Vagina (tissue), 2 donors: ENCODE data around the gene HECTD3. TPM values are rescaled to one million over a fixed set of nuclear protein-coding genes. Genes with fewer than 3 reads are reported as not detected.

Experiments used
- DNase-seq, 2 donors: peaks; one replicate each; pipeline ENCODE4 v3.0.0-alpha.2; 2017; ENCODE audit errors: extremely low spot score in 2 of 2
- H3K27ac ChIP-seq: fragments of 200-600 bp; sonication (generic); one replicate; pipeline ENCODE4 v1.5.1; 2019
- H3K27me3 ChIP-seq: fragments of 200-600 bp; sonication (generic); one replicate; pipeline ENCODE4 v1.5.1; 2019
- H3K36me3 ChIP-seq, 2 donors: fragments of 200-600 bp; sonication (generic); one replicate each; pipeline ENCODE4 v1.5.1; 2017 to 2019
- H3K4me1 ChIP-seq: fragments of 200-600 bp; sonication (generic); one replicate; pipeline ENCODE4 v1.5.1; 2019
- H3K4me3 ChIP-seq, 2 donors: fragments of 200-600 bp; sonication (generic); 1 replicate in 1 of 2; 2 replicates in 1 of 2; pipeline ENCODE4 v1.5.1; 2016 to 2019
- H3K9me3 ChIP-seq: fragments of 200-600 bp; sonication (generic); one replicate; pipeline ENCODE4 v1.5.1; 2019
- POLR2A ChIP-seq, 2 donors: fragments of 450-650 bp; IDR thresholded peaks; one replicate each; pipeline ENCODE4 v1.6.1; 2017; ENCODE audit warnings: antibody characterized with exemption in 2 of 2, mild to moderate bottlenecking in 2 of 2, moderate library complexity in 2 of 2
- POLR2AphosphoS5 ChIP-seq, 2 donors: sonication (generic); formaldehyde crosslinking; IDR thresholded peaks; one replicate each; pipeline ENCODE4 v1.9.0; 2017; ENCODE audit warnings: antibody characterized with exemption in 2 of 2, mild to moderate bottlenecking in 2 of 2, low read depth in 1 of 2; ENCODE audit not compliant: insufficient read depth in 1 of 2
- intact Hi-C: fragments of 100-400 bp; cut with DNase I; formaldehyde crosslinking; loops from one replicate; pipeline ENCODE4 v1.15.1; 2023
- total RNA-seq: library from RNA; depleted of rRNA; stranded (reverse); fragments of >200 nt; gene quantifications from one replicate; pipeline ENCODE4 v1.2.3, GENCODE V29; 2016
- TF ChIP-seq, protein P1 (sequence below), 3 experiments: fragments of 450-650 bp in 2 of 3; fragments of 200-600 bp in 1 of 3; sonication (generic) in 1 of 3; IDR thresholded peaks; one replicate each; pipeline ENCODE4 v1.5.1; 2017 to 2019; ENCODE audit warnings: antibody characterized with exemption in 3 of 3, mild to moderate bottlenecking in 2 of 3, moderate library complexity in 2 of 3

Gene HECTD3
- total RNA-seq = 29.7 TPM

DNA sequence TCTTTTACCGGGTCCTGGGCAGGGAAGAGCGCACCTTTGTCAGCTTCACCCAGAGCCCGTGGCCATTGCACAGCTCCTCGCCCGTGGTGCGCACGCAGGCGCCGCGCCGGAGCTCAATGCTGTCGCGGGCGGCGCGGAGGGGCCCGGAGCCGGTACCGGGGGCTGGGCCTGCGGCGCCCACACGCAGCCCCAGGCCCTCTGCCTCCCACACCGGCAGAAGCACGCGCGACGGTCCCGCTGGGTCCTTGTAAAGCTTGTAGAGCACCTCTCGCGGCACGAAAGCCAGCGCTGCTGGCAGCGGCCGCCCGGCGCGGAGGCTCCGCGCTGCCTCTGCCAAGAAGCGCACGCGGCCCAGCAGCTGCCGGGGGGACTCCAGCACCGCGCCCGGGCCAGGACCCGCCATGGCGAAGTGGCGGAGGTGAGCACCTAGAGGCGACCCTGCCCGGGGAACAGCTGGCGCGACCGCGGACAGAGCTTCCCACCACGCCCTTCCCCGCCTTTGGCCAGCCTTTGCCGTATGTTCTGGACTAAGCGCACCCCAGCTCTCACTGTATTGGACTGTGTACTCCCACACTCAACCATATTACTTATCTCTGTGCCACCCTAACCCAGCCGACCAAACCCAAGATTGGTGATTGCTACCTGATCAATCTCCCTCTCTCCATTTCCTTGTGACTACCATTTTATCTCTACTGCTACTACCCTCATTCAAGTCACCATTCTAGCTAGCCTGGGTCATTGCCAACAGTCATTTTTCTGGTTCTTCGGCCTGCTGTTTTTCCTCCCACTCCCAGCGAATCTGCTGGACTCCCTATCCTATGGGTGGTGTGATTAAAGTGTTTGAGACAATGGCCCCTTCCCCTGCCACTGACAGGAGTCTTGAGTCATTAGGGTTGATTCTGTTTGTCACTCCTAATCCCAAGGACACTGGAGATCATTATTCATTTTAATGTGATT lies at the start of gene HECTD3:
Gene HECTD3 (minus strand): TSS at position 470 of the 957 bp plus-strand sequence. CDS start 67 bp downstream, at position 403.
- intact Hi-C loops = loop anchor here (5.0 to 10.0 kb wide), 2 partner anchors 481 to 554 kb away; partner anchors contain the start of gene TESK2
- H3K4me1 ChIP-seq = peaks cover 46% of the 10 kb centered on the region
- H3K4me3 ChIP-seq = peak within 1 kb of the TSS; percentile 76 to 99
- peaks cover 0 to 35% of the 10 kb centered on the region in 2 donors for H3K36me3 ChIP-seq
- no peaks in the 10 kb centered on the region for H3K27me3 ChIP-seq
- H3K27ac ChIP-seq = peak within 1 kb of the TSS; percentile 73
- TF ChIP-seq, protein P1, sequence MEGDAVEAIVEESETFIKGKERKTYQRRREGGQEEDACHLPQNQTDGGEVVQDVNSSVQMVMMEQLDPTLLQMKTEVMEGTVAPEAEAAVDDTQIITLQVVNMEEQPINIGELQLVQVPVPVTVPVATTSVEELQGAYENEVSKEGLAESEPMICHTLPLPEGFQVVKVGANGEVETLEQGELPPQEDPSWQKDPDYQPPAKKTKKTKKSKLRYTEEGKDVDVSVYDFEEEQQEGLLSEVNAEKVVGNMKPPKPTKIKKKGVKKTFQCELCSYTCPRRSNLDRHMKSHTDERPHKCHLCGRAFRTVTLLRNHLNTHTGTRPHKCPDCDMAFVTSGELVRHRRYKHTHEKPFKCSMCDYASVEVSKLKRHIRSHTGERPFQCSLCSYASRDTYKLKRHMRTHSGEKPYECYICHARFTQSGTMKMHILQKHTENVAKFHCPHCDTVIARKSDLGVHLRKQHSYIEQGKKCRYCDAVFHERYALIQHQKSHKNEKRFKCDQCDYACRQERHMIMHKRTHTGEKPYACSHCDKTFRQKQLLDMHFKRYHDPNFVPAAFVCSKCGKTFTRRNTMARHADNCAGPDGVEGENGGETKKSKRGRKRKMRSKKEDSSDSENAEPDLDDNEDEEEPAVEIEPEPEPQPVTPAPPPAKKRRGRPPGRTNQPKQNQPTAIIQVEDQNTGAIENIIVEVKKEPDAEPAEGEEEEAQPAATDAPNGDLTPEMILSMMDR (IDR thresholded peaks at IDR 0.05) = no peak
- no peak for TF ChIP-seq POLR2A (IDR thresholded peaks at IDR 0.05)
- TF ChIP-seq POLR2AphosphoS5 (IDR thresholded peaks at IDR 0.05; ENCODE audit: insufficient read depth in 1 of 2, low read depth in 1 of 2) = no peak
- no peaks in the 10 kb centered on the region for H3K9me3 ChIP-seq
- no peak for DNase-seq

DNA sequence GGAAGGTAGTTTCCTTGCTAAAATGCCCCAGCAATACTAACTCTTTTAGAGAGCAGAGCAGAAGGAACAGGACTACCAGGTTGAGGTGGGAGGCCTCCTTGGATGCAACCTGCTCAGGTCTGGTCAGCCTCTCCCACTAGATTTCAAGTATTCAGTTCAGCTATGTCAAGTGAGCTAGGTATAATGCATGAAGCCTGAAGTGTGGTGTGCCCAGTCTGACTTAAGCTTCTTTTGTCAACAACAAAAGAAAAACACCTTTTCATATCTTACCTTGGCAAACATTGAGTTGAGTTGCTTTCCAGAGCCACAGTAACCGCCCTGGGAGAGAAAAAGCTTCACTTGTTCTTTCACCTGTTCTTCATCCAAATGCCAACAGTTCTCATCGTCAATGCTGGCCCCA lies 48.7 kb upstream of the HECTD3 start:
- Histone ChIP-seq H3K27me3 (no peaks in the 10 kb centered on the region), H3K4me1 (no peaks in the 10 kb centered on the region), H3K9me3 (no peaks in the 10 kb centered on the region), H3K4me3 (no peak overlapping the region), H3K36me3 (peaks cover 0 to 5% of the 10 kb centered on the region in 2 donors), H3K27ac (no peak overlapping the region)
- TF ChIP-seq, protein P1 (IDR thresholded peaks at IDR 0.05) = no peak
- TF ChIP-seq POLR2AphosphoS5 (IDR thresholded peaks at IDR 0.05; ENCODE audit: insufficient read depth in 1 of 2, low read depth in 1 of 2) (no peak), POLR2A (IDR thresholded peaks at IDR 0.05) (no peak)
- intact Hi-C loops = no loop called here
- DNase-seq = no peak

DNA sequence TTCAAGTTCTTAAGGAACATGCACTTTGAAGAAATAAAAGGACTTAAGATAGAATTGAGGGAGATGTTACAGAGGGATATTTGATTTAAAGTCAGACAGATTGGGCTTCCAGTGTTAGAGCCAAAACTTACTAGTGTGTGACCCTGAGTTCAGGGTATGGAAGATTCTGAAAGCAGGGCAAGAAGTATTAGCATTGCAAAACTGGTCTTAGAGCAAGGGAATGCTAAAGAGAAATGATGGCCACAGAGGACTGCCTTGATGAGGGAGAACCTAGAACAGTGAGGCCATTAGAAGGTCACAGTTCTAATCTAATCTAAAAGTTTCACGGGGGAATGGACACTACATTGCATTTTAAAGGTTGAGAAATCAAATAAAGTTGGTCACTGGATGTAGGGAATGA lies 46.4 kb upstream of the HECTD3 start:
- Histone ChIP-seq H3K4me1 (no peaks in the 10 kb centered on the region), H3K36me3 (peaks cover 0 to 5% of the 10 kb centered on the region in 2 donors), H3K27ac (no peak overlapping the region), H3K9me3 (no peaks in the 10 kb centered on the region), H3K4me3 (no peak overlapping the region), H3K27me3 (no peaks in the 10 kb centered on the region)
- TF ChIP-seq POLR2A (IDR thresholded peaks at IDR 0.05) (no peak), POLR2AphosphoS5 (IDR thresholded peaks at IDR 0.05; ENCODE audit: insufficient read depth in 1 of 2, low read depth in 1 of 2) (no peak)
- TF ChIP-seq, protein P1 (IDR thresholded peaks at IDR 0.05) = no peak
- DNase-seq = no peak
- intact Hi-C loops = no loop called here

DNA sequence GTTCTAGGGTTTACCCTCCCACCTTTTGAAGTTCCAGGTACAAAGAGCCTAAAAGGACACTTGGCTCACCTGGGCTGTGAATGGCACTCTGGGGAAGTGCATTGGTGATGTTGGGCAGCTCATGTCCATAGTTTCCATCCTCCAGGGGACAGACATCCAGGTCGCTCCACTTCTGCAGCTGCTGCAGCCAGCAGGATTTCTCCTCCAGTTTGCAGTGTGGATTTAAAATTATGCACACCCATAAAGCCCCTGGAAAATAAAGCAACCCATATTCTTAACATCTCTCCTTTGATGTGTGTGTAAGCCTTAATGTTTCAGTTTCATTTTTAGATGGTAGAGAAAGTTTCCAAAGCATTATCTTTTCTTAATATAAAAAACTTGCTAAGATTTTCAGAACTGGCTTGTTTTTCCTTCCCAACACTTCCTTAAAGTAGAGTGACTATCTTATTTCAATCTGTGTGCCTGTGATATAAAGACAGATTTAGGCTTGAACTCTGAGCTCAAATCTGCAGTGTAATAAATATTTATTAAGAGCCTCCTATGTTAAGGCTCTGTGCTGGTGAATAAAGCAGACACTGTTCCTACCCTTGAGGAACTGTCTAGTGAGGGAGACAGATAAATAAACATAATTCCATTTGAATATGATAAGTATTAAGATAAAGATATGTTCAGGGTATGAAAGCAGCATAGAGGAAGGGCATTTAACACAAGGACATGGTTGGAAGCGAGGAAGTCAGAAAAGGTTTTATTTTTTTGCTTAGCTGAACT lies 40.1 kb upstream of the HECTD3 start:
- H3K4me3 ChIP-seq = no peak overlapping the region
- H3K4me1 ChIP-seq = no peaks in the 10 kb centered on the region
- H3K27ac ChIP-seq = no peak overlapping the region
- TF ChIP-seq POLR2AphosphoS5 (IDR thresholded peaks at IDR 0.05; ENCODE audit: insufficient read depth in 1 of 2, low read depth in 1 of 2) (no peak), POLR2A (IDR thresholded peaks at IDR 0.05) (no peak)
- TF ChIP-seq, protein P1 (IDR thresholded peaks at IDR 0.05) = no peak
- no peaks in the 10 kb centered on the region for H3K36me3 ChIP-seq
- no peaks in the 10 kb centered on the region for H3K27me3 ChIP-seq
- no peak for DNase-seq
- intact Hi-C loops = no loop called here
- no peaks in the 10 kb centered on the region for H3K9me3 ChIP-seq
